HG02981 (cell line): ENCODE results near the gene SLC17A1.

Experiments
- ATAC-seq: cut with Tn5 transposase; IDR thresholded peaks from one replicate; pipeline ENCODE4 v1.9.1; 2021; ENCODE audit warnings: mild to moderate bottlenecking, moderate library complexity; ENCODE audit not compliant: unreplicated experiment

SLC17A1 gene

DNA sequence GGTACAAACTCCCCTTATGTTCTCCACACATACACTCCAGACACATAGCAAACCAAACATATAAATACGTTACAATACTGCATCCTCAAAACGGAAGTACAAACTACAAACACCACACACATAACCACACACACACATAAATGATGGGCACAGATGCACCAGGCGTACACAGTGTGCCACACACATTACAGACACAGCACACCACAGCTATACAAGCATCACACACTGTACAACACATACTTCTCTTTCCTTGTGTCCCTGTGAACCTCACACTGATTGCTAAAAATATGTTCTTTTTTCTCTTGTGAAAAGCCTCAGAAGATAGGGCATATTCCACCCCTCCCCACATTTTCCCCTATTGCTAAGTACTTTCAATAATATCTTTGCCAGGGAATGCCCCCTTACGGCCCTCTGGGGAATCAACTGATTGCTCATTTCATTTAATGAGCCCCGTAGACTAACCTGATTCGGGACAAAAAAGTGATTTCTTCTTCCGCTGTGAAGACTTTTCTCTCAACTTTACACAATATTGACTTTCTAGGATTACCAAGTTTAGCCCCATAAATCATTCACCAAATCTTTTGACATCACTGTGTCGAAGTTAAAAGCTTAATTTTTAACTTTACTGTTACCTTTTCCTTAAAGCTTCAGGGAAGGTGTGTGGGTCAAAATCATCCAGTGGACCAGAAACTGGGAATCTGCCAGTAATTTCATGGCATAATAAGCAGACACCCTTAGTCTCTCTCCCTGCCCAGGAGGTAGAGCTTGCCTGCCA is at the start of gene SLC17A1:
SLC17A1 (minus strand) TSS at position 521 of the 775 bp plus-strand sequence. CDS start 1,495 bp downstream, outside the sequence.
- ATAC-seq = no peak

DNA sequence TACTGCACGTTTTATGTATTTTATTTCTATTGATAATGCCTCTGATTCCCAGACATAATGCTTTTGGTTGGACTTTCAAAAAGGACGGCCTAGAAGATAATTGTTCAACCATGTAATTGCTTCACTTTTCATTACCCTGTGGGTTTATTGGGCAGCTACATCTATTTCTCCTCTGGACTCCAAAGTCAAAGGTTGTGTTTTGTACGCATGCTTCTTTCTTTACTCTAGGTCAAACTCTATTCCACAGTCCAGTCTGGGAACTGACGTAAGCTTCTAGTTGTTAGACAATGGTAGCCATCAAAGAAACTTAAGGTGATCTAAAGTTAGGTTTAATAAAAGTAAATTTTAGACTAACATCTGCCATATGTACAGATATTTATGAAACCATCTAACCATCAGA is 48.7 kb upstream of the SLC17A1 start:
- no peak for ATAC-seq

DNA sequence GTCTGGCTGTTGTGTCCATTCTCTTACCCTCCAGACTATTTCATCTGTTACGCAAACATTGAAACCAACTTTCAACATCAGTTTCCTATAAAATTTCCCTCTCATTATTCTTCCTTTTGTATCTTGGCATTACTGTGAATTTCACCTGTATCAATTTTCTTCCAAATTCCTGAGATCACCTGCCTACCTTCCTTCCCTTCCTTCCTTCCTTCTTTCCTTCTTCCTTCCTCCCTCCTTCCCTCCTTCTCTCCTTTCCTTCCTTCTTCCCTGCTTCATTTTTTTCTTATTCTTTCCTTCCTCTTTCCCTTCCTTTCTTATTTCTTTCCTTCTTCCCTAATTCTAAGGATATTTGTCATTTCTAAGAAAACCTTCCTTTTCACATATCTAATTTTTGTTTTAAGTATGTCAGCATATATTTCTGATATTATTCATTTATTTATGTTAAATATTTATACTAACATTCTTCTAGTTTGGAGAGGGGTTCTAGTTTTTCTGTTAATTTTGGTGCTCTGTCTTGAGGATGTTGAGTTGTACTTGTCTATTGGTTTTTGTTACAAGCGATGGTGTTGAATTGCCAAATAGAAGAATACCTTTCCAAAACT is 47.0 kb upstream of the SLC17A1 start:
- ATAC-seq = no peak

DNA sequence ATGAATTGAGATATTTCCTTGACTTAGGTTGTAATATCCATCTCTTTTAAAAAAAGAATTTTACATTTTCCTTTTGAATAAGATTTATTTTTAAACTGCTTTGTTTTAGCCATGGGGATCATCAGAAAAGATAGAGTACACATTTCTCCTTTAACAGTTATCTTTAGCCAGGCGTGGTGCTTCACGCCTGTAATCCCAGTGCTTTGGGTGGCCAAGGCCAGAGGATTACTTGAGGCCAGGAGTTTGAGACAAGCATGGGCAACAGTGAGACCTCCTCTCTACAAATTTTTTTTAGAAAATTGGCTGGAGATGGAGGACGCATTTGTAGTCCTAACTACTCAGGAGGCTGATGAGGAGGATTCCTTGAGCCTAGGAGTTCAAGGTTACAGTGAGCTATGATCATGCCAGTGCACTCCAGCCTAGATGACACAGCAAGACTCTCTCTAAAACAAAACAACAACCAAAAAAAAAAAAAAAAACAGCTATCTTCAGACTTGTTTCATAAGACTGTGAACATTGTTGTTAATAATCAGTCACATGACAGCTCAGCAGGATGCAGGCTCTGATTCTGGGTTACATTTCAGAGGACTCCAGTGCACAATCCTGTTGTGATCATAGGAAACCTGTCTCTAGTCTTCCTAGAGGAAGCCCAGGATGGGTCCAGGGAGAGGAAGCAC is 44.2 kb upstream of the SLC17A1 start:
- no peak for ATAC-seq

DNA sequence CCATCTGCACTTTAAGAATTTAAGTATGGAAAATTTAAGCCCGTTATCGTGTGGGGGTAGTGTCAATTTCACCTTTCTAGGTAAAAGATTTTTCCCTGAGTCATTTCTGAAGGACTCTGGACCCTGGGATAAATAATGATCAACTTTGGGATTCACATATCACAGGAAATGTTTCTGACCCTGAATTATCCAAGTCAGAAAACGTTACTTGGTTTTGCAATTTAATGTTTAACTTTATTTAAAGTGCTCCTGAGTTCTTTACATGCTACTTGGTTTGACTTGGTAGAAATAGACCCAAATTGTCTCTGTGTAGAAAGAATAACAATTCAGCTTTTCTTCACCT is 43.7 kb upstream of the SLC17A1 start:
- ATAC-seq = no peak

DNA sequence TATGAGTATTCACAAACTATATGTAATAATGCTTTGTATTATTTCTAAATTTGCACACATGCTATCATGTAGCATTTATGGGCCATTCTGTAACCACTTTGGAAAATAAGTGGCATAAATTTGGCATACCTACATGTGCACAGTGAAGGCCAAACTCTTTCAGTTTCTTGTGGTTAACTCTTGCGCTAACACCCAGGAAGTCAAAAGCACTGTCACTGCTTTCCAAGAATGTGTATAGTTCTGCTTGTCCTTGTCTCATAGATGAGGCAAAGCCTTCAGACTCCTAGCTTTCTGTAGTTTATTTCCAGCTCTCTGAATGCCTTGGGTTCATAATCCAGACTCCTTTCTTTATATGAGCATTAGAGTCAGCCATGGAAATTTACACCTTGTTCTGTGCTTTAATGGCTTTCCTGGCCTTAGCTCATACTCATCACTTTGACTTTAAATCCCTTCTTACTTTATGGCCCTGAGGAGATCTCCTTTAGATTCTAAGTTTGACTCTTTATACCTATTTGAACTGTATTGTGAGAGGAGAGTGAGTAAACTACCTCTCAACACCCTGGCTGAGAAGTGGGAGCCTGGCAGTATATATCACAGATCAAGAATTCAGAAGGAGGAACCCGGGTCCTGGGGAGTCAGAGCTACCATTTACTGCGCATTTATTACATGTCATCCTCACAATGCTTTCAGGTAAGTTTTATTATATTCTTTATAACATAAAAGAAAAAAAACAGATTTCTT is 43.1 kb upstream of the SLC17A1 start:
- ATAC-seq = no peak

- no peak for ATAC-seq
Measured at GRCh38 chr6:25874118-25874517, 42.3 kb upstream of the SLC17A1 start, which contains the start of gene SLC17A3. SLC17A3 (minus strand) TSS chr6:25874243; CDS start chr6:25868387, 5,856 bp downstream.

DNA sequence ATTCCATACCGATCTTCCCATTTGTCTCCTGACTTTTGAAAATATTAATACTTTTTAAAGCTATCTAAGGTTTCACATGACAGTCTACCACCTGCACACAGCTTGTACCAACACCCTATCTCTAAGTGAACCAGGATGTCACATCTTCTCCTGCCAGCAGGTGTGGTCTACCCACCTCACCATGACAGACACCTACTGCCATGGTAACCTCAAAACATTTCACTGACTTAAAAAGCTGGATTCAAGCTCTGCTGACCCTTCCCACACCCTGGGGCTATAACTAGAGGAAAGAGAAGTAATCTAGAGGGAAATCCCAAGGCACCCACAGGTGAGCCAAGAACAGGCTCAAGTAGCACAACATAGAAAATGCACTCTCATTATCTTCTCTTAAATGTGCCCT is 41.0 kb upstream of the SLC17A1 start:
- no peak for ATAC-seq

DNA sequence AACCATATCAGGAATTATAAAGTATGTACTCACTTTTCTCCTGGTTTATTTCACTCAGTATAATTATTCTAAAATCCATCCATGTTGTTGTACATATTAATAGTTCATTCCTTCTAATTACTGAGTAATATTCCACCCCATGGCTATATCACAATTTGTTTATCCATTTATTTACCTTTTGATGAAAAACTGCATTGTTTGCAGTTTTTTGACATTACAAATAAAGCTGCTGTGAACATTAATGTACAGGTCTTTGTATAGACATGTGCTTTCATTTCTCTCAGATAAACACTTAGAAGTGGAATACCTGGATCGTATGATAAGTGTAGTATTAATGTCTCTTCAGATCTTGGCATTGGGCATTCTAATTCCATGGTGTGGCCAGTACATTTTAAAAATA is 38.0 kb upstream of the SLC17A1 start:
- ATAC-seq = no peak

- no peak for ATAC-seq
Measured at GRCh38 chr6:25868436-25869183, 36.8 kb upstream of the SLC17A1 start.

DNA sequence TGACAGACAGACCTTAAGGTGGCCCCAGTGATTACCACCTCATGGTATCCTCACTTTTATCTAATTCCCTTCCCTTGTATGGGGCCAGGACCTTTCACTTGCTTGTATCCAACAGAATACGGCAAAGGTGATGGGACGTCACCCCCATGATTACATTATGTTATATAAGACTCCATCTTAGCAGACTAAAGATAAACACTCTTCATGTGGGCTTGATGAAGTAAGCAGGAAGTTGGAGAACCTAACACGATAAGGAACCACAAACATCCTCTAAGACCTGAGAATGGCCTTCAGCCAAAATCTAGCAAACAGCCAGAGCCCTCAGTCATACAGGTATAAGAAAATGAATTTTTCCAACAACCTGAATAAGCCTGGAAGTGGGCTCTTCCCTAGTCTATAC is 34.2 kb upstream of the SLC17A1 start:
- ATAC-seq = no peak

- ATAC-seq = no peak
Measured at GRCh38 chr6:25863360-25863759, 31.5 kb upstream of the SLC17A1 start.

GRCh38 chr6:25862199-25862598 is 30.3 kb upstream of the SLC17A1 start:
- no peak for ATAC-seq

- no peak for ATAC-seq
Measured at GRCh38 chr6:25852756-25853155, 20.9 kb upstream of the SLC17A1 start.

DNA sequence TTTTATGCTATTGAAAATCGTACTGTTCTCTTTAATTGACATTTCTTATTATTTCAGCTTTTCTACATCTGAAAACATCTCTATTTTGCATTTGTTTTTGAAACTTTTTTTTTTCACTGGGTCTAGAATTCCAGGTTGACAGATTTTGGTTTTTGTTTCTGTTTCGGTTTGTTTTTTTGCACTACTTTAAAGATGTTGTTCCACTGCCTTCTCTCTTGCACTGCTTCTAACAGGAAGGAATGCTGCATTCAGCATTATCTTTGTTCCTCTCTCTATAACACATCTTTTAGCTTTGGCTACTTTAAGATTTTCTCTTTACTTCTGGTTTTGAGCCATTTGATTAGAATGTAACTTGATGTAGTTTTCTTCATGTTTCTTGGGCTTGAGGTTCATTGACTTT is 20.1 kb upstream of the SLC17A1 start:
- ATAC-seq = no peak

DNA sequence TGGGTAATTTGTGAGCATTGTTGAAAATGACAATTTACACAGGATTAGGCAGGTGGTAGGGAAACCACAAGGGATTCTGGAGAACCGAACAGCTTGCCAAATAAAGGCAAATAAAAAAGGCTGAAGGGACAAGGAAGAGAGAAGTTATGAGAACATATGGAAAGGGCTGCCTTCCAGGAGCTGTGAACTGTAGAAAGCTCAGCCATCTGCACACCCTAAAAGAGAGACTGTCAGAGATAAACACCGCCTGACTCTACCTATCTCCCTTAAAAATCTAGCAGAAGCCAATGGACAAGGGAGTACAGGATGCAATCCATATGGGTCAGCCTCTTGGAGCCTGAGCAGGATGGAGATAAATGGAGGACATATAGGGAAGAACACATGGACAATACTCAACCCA is 12.7 kb upstream of the SLC17A1 start:
- ATAC-seq = no peak

DNA sequence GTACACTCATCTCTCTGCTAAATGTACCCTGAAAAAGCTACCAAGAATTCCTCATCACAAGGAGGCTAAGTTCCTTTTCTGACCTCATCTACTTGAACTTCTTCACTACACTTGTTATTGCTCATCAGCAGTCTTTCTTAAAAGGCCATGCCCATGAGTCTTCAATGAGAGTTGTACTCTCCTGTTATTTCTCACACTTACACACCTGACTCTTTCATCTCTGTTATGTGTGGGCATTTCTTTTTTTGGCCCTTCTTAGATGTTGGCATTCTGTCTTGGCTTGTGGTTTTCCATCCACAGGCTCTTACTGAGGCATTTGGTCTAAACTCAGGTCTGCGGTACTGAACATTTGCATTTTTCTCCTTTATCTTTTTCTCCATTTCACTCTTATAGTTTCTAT is 10.7 kb upstream of the SLC17A1 start:
- ATAC-seq = no peak

GRCh38 chr6:25835442-25836283 is 3.8 kb upstream of the SLC17A1 start:
- no peak for ATAC-seq

- no peak for ATAC-seq
Measured at GRCh38 chr6:25834950-25835349, 3.1 kb upstream of the SLC17A1 start.

DNA sequence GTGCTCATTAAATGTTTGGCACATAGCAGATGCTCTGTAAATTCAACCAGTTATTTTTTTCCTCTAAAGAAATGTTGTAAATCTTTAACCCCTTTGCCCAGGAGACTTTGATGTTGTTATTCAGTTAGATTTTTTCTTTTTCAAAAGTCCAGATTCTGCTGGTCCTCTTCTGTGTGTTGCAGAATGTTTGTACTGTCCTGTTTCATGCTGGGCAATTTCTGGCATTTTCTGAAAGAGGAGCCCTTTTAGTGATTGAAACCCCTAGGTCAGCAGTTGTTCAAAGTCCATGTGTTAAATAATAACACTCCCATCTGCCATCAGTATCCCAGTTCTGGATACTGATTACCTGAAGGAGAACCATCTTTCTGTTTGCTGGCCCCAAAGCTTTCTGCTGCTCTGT is 1.3 kb upstream of the SLC17A1 start:
- ATAC-seq = no peak
